Activated CD4-positive, alpha-beta T cell treated with anti-CD3 and anti-CD28 coated beads, Interleukin-2, Interleukin-4, amounts not matched to agents 100 ng/mL and 50 ng/mL, durations not matched to agents 16 hours and 8 hours (primary cell): Measurements from ENCODE around the gene TFF1.
"Not testable (repeated sequence)": the region's sequence is repeated elsewhere in the genome, so short reads cannot be mapped to it uniquely, and the experiment has no call there.

Source experiments
- DNase-seq: peaks from one replicate; pipeline ENCODE4 v3.0.0-alpha.2; 2020; ENCODE audit warnings: low spot score

TFF1 gene

DNA sequence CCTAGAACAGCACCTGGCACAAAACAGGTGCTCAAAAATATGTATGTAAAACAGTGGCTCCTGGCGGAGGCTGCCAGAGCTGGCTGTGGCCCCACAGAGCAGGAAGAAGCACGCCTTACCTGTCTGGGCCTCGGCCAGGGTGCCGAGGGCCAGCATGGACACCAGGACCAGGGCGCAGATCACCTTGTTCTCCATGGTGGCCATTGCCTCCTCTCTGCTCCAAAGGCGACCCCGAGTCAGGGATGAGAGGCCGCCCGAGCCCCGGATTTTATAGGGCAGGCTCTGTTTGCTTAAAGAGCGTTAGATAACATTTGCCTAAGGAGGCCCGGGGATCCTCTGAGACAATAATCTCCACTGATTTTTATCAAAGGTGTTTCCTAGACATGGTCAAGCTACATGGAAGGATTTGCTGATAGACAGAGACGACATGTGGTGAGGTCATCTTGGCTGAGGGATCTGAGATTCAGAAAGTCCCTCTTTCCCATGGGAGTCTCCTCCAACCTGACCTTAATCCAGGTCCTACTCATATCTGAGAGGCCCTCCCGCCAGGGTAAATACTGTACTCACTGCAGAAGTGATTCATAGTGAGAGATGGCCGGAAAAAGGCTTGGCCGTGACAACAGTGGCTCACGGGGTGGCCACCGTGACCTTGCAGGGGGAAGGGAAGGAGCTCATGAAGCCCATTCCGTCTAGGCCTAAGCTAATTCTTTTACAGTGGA is at the start of gene TFF1:
Gene TFF1 (minus strand): TSS at position 244 of the 719 bp plus-strand sequence. CDS start 40 bp downstream, at position 204.
- no peak for DNase-seq

DNA sequence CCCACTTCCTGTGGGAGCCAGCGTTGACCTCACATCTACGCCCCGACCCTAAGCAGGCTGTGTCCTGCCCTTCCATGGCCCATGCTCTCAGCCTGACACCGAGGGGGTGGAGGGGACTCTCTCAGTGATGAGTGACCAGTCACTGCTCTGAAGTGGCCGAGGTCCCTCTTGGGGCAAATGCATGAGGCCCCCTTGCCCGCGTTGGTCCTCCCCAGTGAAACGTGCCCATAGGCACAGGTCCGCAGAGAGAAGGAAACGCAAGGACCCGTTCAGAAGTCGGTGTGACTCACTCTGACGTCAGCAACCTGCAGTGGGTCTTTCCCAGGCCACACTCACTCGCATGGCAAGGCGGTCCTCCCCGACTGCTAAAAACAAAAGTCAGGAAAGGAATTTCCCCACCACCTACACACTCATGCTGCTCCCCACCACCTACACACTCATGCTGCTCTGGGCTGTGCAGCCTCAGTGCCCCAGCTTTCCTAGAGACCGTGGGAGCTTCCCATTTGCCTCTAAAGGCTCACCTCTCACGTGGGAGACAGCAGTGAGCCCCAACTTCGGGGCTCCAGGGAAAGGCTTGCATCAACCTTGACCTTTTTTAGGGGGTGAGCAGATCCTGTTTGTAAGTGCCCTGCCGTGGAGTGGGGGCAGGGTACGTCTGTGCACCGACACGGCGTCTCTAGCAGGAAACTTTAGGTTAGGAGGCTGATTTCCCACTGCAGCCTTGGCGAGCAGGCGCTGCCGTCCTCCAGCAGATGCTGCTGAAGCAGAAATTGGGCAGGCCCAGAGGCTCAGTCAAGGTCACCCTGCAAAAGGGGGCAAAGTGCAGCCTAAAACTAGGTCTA is 48.8 kb upstream of the TFF1 start:
- DNase-seq, result peak; percentile 96

DNA sequence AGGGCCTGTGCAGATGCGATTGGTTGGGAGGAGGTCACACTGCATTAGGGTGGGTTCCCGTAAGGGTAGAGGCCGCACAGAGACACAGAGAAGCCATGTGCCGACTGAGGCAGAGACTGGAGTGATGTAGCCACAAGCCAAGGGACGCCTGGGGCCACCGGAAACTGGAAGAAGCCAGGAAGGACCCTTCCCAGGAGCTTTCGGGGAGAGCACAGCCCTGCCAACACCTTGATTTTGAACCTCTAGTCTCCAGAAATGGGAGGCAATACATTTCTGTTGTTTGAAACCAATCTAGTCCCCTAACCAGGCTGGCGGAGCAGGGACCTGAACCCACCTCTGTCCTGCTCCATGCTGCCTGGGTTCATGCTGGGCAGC is 48.2 kb upstream of the TFF1 start:
- DNase-seq, result no peak

DNA sequence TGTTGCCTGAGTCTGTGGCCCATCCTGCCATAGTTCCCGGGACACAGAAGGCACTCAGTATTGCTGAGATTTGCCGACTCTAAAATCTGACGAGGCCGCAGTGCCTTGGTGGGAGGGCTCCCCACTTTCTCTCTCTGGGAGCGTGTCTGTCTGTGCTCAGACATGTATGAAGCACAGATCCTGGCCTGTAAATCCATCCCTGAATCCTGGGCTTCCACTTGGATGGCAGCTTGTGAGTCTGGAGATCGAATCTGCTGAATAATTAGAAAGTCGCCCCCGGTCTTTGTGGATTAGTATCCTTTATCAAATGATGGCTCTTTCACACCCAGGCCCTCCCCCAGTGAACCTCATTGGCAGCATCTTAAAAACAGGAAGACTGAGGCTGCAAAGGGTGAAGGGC is 47.7 kb upstream of the TFF1 start:
- DNase-seq, result no peak

DNA sequence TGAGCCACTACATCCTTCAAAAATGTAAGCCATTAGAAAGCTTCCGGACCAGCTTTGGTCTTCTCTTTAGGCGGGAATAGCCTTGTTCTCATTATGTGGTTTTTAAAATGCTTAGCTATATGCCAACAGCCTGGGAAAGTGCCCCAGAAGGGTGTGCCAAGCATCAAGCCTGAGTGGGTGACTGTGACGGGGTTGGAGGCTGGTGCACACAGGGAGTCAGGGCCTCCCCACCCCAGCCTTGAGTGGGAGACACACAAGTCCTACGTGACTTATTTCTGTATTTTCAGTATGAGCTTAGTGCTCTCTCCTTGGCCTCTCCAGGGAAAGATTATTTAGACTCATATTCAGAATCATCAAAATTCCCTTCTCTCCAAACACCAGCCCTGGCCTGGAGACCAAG is 47.2 kb upstream of the TFF1 start:
- DNase-seq, result peak; percentile 51

DNA sequence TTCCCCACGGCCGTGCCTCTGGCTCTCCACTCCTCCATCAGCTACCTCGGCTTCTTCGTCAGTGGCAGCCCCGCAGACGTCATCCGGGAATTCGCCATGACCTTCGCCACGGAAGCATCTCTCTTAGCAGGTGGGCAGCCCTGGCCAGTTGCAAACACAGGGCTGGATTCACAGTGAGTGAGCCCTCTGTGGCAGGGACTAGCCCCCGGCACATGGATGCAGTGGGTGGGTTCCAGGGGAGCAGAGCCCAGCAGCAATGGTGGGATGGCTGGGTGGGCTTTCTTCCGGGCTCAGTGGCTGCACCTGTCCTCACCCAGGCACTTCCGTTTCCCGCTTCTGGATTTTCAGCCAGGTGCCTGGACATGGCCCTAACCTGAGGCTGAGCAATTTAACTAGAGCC is 46.8 kb upstream of the TFF1 start:
- DNase-seq, result no peak

DNA sequence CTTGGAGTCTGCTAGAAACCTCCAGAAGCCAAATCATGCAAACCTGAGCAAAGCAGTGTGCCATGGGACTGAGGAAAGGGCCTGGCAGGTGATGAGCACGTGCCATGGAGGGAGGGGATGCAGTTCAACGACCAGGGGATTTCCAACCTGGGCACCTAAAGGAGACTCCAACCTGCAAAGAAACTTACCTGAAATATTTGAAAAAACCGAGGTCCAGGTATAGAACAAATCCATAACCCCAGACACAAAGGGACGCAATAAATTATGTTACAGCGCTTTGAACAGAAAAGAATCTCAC is 46.2 kb upstream of the TFF1 start:
- DNase-seq, result no peak

DNA sequence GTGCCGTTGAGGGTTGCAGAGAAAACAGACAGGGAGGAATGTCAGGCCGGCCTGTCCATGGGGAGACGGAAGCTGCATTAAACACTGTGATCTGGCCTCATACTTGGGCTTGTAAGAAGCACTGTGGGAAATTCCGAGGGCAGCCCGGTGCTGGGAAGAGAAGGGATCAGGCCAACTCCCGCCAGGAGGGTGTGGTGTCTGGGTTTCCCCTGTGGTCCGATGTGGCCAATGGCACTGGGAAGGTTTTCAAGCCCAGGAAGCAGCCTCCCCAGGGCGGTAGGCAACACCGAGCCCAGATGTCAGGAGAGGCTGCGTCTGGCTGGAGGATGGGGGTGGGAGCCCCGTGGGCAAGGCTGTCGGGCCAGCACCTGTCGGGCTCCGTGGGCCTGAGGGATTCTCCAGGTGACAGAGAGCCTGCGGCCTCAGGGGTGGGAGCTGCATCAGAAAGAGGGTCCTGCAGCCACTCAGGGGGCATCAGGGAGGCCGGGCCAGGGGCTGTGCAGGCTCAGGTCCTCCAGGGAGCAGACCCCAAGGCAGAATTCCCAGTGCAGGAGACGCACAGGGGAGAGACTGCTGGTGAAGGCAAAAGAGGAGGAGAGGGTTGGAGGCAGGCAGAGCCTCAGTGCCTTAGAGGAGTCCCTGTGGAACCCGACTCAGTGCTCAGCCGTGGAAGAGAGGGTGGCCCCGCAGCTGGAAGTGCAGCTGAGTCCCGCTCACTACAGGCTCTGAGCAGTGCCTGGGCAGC is 45.7 kb upstream of the TFF1 start:
- DNase-seq, result no peak

DNA sequence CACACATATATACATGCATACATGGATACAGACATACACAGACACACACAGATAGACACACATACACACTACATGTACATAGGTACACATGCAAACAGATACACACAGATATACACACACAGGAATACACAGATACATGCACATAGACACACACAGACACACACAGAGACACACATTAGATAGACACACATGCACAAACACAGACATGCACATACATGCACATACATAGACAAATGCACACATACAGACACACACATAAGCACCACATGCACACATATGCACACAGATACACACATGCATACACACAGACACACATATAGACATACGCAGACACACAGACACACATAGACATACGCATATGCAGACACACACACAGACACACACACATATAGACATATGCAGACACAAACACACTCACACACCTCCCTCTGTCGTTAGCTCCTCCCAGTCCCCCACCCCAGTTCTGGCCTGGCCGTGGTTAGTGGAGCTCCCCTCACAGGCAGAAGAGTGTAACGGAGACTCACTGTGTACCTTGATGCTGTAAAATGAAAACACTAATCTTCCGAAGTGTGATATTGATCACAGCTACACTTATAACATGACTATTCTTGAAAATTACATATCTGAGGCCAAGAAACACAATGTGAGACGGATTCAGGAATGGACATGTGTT is 45.0 kb upstream of the TFF1 start:
- peak; percentile 41 for DNase-seq

DNA sequence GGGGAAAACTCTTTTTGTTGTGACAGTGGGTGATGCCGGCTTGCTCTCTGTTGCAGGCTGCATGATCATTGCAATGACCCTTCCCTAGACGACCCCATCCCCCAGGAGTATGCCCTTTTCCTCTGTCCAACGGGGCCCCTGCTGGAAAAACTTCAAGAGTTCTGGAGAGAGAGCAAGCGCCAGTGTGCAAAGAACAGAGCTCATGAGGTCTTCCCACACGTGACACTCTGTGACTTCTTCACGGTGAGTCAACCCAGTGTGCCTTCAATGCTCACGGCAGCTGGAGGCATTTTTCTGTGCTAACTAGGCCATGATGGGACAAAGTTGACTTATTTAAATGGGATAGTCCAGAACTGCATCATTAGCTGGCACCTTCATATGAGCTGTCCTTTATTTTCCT is 43.0 kb upstream of the TFF1 start:
- DNase-seq, result no peak

DNA sequence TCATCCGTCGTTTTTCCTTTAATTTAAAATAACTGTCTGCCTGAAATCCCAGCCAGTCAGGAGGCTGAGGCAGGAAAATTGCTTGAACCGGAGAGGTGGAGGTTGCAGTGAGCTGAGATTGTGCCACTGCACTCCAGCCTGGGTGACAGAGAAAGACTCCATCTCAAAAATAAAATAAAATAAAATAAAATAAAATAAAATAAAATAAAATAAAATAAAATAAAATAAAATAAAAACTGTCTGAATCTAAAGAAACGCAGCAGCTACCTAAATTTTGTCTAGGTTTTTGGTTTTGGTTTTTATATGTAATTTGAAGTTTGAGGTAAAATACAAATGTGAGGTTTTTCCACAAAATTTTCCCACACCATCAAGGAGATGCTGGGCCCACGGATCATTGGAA is 42.4 kb upstream of the TFF1 start:
- DNase-seq, result not testable (repeated sequence)

DNA sequence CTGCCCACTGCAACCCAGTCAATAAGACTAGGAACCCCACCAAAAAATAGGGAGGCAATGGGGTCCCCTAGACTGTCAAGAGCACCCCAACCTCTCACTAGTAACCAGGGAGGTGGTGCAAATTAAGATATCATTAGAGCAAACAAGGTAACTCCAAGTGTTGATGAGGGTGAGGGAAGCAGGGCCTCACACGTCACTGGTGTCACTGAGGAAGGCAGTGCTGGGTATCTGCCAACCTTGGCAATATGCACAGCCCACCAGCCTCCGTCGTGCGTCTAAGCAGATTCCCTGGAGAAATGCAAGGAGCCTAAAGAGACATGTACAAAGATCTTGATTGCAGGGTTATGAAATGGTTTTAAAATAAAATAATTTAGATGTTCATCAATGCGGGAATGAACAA is 41.1 kb upstream of the TFF1 start:
- no peak for DNase-seq

DNA sequence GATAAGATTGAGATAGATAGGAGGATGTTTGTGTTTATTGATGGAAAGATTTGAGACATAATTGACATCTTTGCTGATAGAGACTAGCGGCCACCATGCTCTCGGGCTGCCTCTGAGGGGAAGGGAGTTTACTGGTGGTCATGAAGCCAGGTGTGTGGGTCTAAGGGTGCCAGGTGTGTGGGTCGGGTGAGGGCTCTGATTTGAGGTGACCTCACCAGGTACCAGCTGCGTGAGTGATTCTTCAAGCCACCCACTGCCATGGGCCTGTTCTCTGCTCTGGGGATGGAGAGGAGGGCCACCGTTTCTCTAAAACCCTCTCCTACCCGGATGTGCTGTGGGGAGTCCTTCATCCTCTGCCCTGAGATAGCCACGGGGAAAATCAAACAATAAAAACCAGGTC is 40.5 kb upstream of the TFF1 start:
- no peak for DNase-seq

DNA sequence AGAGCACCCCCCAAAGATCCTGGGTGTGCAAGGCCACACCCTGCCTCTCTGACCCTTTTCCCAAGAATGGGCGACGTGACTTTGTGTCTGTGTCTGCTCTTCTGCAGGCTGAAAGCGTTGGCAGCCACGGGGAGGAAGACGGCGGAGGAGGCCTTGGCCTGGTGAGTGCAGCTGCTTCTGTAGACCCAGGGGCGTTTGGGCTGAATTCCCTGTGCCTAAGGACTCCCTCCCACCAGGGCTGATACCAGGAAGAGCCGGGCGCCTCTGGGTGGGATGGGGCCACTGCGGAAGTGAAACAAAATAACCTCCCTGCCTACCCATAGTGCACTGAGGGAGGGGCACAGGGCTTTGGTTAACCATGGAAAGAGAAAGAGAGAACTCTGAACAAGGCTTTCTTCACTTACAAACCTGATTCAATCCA is 39.9 kb upstream of the TFF1 start:
- DNase-seq, result peak; percentile 81

DNA sequence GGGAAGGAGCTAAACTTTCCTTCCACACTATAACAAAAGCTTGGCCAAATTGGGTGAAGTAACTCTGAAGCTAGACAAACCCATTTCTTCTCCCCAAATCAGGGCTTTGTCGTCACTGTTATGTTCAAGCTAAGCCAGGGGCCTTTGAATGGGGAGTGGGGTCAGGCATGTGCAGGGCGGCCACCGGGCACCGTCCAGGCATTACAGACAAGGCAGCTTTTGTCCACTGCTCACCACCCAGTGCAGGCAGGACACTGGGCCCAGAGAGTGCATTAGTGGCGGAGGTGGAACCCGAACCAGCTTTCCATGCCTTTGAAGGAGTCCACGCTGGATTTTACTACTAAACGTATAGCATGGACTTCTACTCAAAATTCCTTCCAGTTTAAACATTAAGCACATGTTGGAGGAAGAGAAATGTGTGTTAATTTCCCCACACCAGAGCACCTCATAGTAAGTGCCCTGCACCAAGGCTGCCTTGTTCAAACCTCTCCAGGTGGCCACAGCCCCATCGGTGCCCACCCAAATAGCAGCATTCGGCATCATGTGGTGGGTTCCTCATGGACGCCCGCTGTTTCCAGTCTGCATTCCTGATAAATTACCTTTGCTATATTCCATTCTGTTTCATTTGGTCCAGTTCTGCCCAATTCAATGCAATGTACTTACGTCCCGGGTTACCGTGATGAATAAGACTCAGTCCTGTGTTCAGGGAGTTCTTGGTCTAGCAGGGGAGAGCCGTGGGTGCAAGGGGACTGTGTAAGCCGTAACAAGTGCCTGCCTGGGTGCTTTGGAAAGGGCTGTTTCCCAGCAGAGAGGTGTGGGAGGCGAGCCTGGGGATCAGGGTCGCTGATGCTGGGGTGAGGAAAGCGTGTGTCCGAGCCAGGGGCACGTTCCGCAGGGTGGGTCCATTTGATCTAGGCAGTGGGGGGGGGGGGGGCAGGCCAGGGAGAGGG is 39.0 kb upstream of the TFF1 start:
- DNase-seq, result no peak

DNA sequence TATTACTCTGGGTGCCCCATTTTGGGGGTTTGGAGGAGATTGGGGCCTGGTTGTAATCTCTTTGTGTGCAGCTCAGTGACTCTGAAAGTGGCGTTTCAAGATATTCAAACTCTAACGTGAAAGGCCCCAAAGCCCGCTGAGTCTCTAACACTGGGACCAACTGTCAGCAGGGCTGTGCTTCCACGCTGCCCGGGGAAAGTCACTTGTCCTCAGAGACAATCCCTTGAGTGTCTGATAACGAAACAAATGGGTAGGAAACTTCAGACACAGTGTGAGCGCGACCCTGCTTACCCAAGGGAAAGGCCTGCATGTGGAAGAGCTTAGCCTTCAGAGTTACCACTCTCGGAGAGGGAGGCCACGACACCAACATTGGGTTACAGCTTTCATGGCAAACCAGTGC is 38.2 kb upstream of the TFF1 start:
- peak; percentile 61 for DNase-seq

DNA sequence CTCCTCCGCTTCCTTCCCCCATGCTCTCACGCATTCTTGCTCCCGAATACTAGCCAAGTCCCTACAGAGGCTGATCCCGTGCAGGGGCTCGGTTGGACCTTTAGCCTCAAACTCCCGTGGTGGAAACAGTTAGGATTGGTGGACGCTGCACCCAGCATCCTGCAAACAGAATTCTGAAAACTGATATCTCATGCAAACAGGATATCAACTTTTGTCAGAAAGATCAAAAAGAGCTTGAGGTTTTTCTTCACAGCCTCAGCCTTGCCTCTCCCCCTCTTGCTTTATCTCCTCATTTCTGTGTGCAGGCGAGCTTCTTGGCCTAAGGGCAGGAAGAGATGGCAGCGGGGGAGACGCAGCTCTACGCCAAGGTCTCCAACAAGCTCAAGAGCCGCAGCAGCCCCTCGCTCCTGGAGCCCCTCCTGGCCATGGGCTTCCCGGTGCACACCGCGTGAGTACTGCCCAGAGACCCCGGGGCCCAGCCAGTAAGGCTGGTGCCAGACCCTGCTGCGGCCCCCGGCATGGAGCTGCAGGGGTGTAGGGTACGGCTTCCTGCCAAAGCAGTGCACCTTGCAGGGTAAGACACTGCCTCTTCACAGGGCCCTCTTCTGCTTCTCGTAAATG is 37.4 kb upstream of the TFF1 start, which contains the start of gene UBASH3A:
Gene UBASH3A (plus strand): TSS at position 292 of the 621 bp plus-strand sequence. CDS start 44 bp downstream, at position 336.
- peak; percentile 69 for DNase-seq

DNA sequence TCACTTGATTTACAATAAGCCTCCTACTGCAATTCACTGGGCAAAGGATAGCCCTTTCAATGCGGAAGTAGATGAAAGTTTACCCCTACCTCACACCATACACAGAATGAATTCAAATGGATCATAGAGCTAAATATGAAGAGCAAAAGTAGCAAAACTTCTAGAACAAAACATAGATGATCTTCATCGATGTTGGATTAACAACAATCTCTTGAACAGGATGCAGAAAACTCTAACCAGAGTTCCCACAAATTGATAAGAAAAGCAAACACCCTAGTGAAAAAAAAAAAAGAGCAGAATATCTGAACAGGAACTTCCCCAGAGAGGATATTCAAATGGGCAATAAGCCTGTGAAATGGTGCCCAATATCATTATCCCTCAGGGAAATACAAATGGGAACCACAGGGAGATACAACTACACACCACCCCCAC is 35.5 kb upstream of the TFF1 start:
- no peak for DNase-seq

DNA sequence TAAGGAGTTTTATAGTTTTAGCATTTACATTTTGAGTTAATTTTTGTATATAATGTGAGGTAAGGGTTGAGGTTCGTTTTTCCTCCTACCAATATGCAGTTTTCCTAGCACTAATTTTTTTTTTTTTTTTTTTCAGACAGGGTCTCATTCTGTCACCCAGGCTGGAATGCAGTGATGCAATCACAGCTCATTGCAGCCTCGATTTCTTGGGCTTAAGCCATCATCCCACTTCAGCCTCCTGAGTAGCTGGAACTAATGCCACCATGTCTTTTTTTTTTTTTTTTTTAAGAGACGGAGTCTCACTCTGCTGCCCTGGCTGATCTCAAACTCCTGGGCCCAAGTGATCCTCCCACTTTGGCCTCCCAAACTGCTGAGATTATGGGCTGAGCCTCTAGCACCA is 34.8 kb upstream of the TFF1 start:
- no peak for DNase-seq

DNA sequence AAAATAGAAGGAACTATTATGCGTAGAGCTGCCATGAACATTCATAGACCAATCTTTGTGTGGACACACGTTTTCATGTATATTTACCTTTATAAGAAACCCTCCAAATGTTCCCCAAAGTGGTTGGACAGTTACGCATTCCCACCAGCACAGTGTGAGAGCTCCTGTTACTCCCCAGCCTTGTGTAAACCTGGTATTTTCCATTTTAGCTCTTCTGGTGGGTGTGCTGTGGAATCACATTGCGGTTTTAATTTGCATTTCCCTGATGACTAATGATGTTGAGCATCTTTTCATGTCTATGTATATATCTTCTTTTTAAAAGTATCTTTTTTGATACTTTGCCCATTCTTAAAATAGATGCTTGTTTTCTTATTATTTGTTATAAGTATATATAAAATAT is 34.2 kb upstream of the TFF1 start:
- DNase-seq, result peak; percentile 56
